Measurements from ENCODE around the gene P3H4. TPM values are rescaled to one million over a fixed set of nuclear protein-coding genes. Genes with fewer than 3 reads are reported as not detected.

P3H4 gene
- total RNA-seq, 4 donors from 2014 or later: 24.5 to 59.2 (median 34.9) TPM

- H3K36me3 ChIP-seq: peaks cover 23 to 24% of the 10 kb centered on the region in 2 donors
- no peak for TF ChIP-seq CTCF (IDR thresholded peaks at IDR 0.05)
- TF ChIP-seq POLR2A (IDR thresholded peaks at IDR 0.05): no peak
- H3K27ac ChIP-seq: no peak overlapping the region
- no peak for DNase-seq
- intact Hi-C loops (cut with DNase I): no loop called here
- no peaks in the 10 kb centered on the region for H3K27me3 ChIP-seq
- 86 to 90% methylated on average over 1 of the region's 1 CpG for WGBS, 2 donors
- no peak overlapping the region for H3K4me3 ChIP-seq (replicated peaks in 1 of 3)
- H3K9me3 ChIP-seq: no peaks in the 10 kb centered on the region
- no peaks in the 10 kb centered on the region for H3K4me1 ChIP-seq
Observed at GRCh38 chr17:41823141-41823524, 11.4 kb upstream of the P3H4 start.

GRCh38 chr17:41822216-41823140, 10.7 kb upstream of the P3H4 start:
- Histone ChIP-seq H3K9me3 (no peaks in the 10 kb centered on the region), H3K27ac (no peak overlapping the region), H3K4me1 (no peaks in the 10 kb centered on the region), H3K27me3 (no peaks in the 10 kb centered on the region), H3K36me3 (peaks cover 16 to 24% of the 10 kb centered on the region in 2 donors), H3K4me3 (replicated peaks in 1 of 3) (no peak overlapping the region)
- intact Hi-C loops (cut with DNase I): no loop called here
- no peak for TF ChIP-seq CTCF (IDR thresholded peaks at IDR 0.05)
- TF ChIP-seq POLR2A (IDR thresholded peaks at IDR 0.05): no peak
- 75 to 79% methylated on average over 12 of the region's 12 CpGs for WGBS, 2 donors
- no peak for DNase-seq

- Histone ChIP-seq H3K9me3 (no peaks in the 10 kb centered on the region), H3K27ac (no peak overlapping the region), H3K4me3 (replicated peaks in 1 of 3) (no peak overlapping the region), H3K4me1 (no peaks in the 10 kb centered on the region), H3K27me3 (no peaks in the 10 kb centered on the region), H3K36me3 (peaks cover 12 to 17% of the 10 kb centered on the region in 2 donors)
- 91 to 94% methylated on average over 12 to 14 of the region's 14 CpGs for WGBS, 2 donors
- intact Hi-C loops (cut with DNase I): no loop called here
- no peak for TF ChIP-seq CTCF (IDR thresholded peaks at IDR 0.05)
- TF ChIP-seq POLR2A (IDR thresholded peaks at IDR 0.05): no peak
- no peak for DNase-seq
Observed at GRCh38 chr17:41821776-41822175, 10.0 kb upstream of the P3H4 start.

GRCh38 chr17:41818024-41818423, 6.3 kb upstream of the P3H4 start:
- intact Hi-C loops (cut with DNase I): no loop called here
- no peak overlapping the region for H3K4me3 ChIP-seq (replicated peaks in 1 of 3)
- TF ChIP-seq POLR2A (IDR thresholded peaks at IDR 0.05) (no peak), CTCF (IDR thresholded peaks at IDR 0.05) (no peak)
- WGBS, 2 donors: 93 to 96% methylated on average over 16 to 20 of the region's 20 CpGs
- no peaks in the 10 kb centered on the region for H3K27me3 ChIP-seq
- no peak for DNase-seq
- no peak overlapping the region for H3K27ac ChIP-seq
- peaks cover 4 to 16% of the 10 kb centered on the region in 2 donors for H3K4me1 ChIP-seq
- H3K9me3 ChIP-seq: no peaks in the 10 kb centered on the region
- H3K36me3 ChIP-seq: no peaks in the 10 kb centered on the region

GRCh38 chr17:41816637-41817320, 5.0 kb upstream of the P3H4 start:
- intact Hi-C loops (cut with DNase I): no loop called here

More at GRCh38 chr17:41816637-41817320, 5.0 kb upstream of the P3H4 start:
- peaks cover 6 to 20% of the 10 kb centered on the region in 2 donors for H3K4me1 ChIP-seq
- no peak overlapping the region for H3K27ac ChIP-seq
- H3K9me3 ChIP-seq: no peaks in the 10 kb centered on the region
- no peaks in the 10 kb centered on the region for H3K36me3 ChIP-seq
- H3K4me3 ChIP-seq (replicated peaks in 1 of 3): no peak overlapping the region
- 94 to 95% methylated on average over 23 of the region's 23 CpGs for WGBS, 2 donors
- no peak for DNase-seq
- no peaks in the 10 kb centered on the region for H3K27me3 ChIP-seq
- TF ChIP-seq CTCF (IDR thresholded peaks at IDR 0.05): no peak
- no peak for TF ChIP-seq POLR2A (IDR thresholded peaks at IDR 0.05)

Data from thyroid gland (tissue), 4 donors.